ENCODE measurements around the gene AUTS2. TPM values are rescaled to one million over a fixed set of nuclear protein-coding genes. Genes with fewer than 3 reads are reported as not detected.

AUTS2 gene
- polyA plus RNA-seq, 1 experiment, result 0.54 TPM

- H3K4me3 ChIP-seq (ENCODE audit: low read depth, low read length), result no peak overlapping the region
- POLR2A ChIA-PET, result no interaction called here
- no peaks in the 10 kb centered on the region for H3K27me3 ChIP-seq (ENCODE audit: control insufficient read depth, insufficient read depth, low read length)
- no peak for TF ChIP-seq CTCF (IDR thresholded peaks at IDR 0.05; ENCODE audit: insufficient read depth, low read depth, low read length)
- no peak for DNase-seq (ENCODE audit: low read depth)
- CTCF ChIA-PET, result no interaction called here
- H3K36me3 ChIP-seq (ENCODE audit: control insufficient read depth, insufficient read depth, low read length), result no peaks in the 10 kb centered on the region
Observed at GRCh38 chr7:69808391-69808790, 210.1 kb downstream of the AUTS2 start.

GRCh38 chr7:69811476-69812308 lies 213.4 kb downstream of the AUTS2 start:
- POLR2A ChIA-PET, result no interaction called here
- no peak for TF ChIP-seq CTCF (IDR thresholded peaks at IDR 0.05; ENCODE audit: insufficient read depth, low read depth, low read length)
- no peaks in the 10 kb centered on the region for H3K36me3 ChIP-seq (ENCODE audit: control insufficient read depth, insufficient read depth, low read length)
- H3K27me3 ChIP-seq (ENCODE audit: control insufficient read depth, insufficient read depth, low read length), result no peaks in the 10 kb centered on the region
- H3K4me3 ChIP-seq (ENCODE audit: low read depth, low read length), result no peak overlapping the region
- CTCF ChIA-PET, result no interaction called here
- DNase-seq (ENCODE audit: low read depth), result no peak

- H3K27me3 ChIP-seq (ENCODE audit: control insufficient read depth, insufficient read depth, low read length), result no peaks in the 10 kb centered on the region
- ChIA-PET CTCF (no interaction called here), POLR2A (no interaction called here)
- no peaks in the 10 kb centered on the region for H3K36me3 ChIP-seq (ENCODE audit: control insufficient read depth, insufficient read depth, low read length)
- TF ChIP-seq CTCF (IDR thresholded peaks at IDR 0.05; ENCODE audit: insufficient read depth, low read depth, low read length), result no peak
- no peak overlapping the region for H3K4me3 ChIP-seq (ENCODE audit: low read depth, low read length)
- DNase-seq (ENCODE audit: low read depth), result no peak
Observed at GRCh38 chr7:69812756-69813155, 214.5 kb downstream of the AUTS2 start.

GRCh38 chr7:69813637-69814240 lies 215.5 kb downstream of the AUTS2 start:
- no peak for TF ChIP-seq CTCF (IDR thresholded peaks at IDR 0.05; ENCODE audit: insufficient read depth, low read depth, low read length)
- DNase-seq (ENCODE audit: low read depth), result no peak
- ChIA-PET POLR2A (no interaction called here), CTCF (interaction anchor here (0.8 kb wide), 1 partner anchor 13 kb away, joined by 4 read pairs; no protein-coding TSS in a partner anchor)
- no peak overlapping the region for H3K4me3 ChIP-seq (ENCODE audit: low read depth, low read length)
- H3K36me3 ChIP-seq (ENCODE audit: control insufficient read depth, insufficient read depth, low read length), result no peaks in the 10 kb centered on the region
- no peaks in the 10 kb centered on the region for H3K27me3 ChIP-seq (ENCODE audit: control insufficient read depth, insufficient read depth, low read length)

- TF ChIP-seq CTCF (IDR thresholded peaks at IDR 0.05; ENCODE audit: insufficient read depth, low read depth, low read length), result no peak
- ChIA-PET POLR2A (no interaction called here), CTCF (interaction anchor here (0.8 kb wide), 1 partner anchor 14 kb away, joined by 4 read pairs; no protein-coding TSS in a partner anchor)
- H3K27me3 ChIP-seq (ENCODE audit: control insufficient read depth, insufficient read depth, low read length), result no peaks in the 10 kb centered on the region
- no peak overlapping the region for H3K4me3 ChIP-seq (ENCODE audit: low read depth, low read length)
- H3K36me3 ChIP-seq (ENCODE audit: control insufficient read depth, insufficient read depth, low read length), result no peaks in the 10 kb centered on the region
- DNase-seq (ENCODE audit: low read depth), result no peak
Observed at GRCh38 chr7:69814421-69814962, 216.2 kb downstream of the AUTS2 start.

Data from BJ (cell line).